Parathyroid adenoma (tissue), 2 donors: ENCODE results near the gene SPNS2.

Experiments
- H2AFZ ChIP-seq: fragments of 300-600 bp; sonication (generic); one replicate; pipeline ENCODE4 v1.7.0; 2017; ENCODE audit warnings: antibody characterized with exemption, mild to moderate bottlenecking
- H3K27ac ChIP-seq: fragments of 300-600 bp; sonication (generic); one replicate; pipeline ENCODE4 v1.7.0; 2017
- H3K27me3 ChIP-seq: fragments of 300-600 bp; sonication (generic); one replicate; pipeline ENCODE4 v1.7.0; 2017; ENCODE audit warnings: low read length; ENCODE audit not compliant: control insufficient read depth, insufficient read depth
- H3K36me3 ChIP-seq: fragments of 300-600 bp; sonication (generic); one replicate; pipeline ENCODE4 v1.7.0; 2017; ENCODE audit warnings: low read length; ENCODE audit not compliant: control insufficient read depth, insufficient read depth
- H3K4me1 ChIP-seq: fragments of 300-600 bp; sonication (generic); one replicate; pipeline ENCODE4 v1.7.0; 2017; ENCODE audit warnings: control low read depth
- H3K4me2 ChIP-seq: fragments of 300-600 bp; sonication (generic); one replicate; pipeline ENCODE4 v1.7.0; 2017; ENCODE audit warnings: low read length
- H3K4me3 ChIP-seq: fragments of 300-600 bp; sonication (generic); one replicate; pipeline ENCODE4 v1.7.0; 2017; ENCODE audit warnings: low read depth, low read length
- H3K79me2 ChIP-seq: fragments of 300-600 bp; sonication (generic); one replicate; pipeline ENCODE4 v1.7.0; 2017; ENCODE audit warnings: control low read depth
- H3K9ac ChIP-seq: fragments of 300-600 bp; sonication (generic); one replicate; pipeline ENCODE4 v1.7.0; 2017; ENCODE audit warnings: mild to moderate bottlenecking
- H3K9me3 ChIP-seq: fragments of 300-600 bp; sonication (generic); one replicate; pipeline ENCODE4 v1.7.0; 2017; ENCODE audit warnings: low read length; ENCODE audit not compliant: control insufficient read depth
- CTCF ChIP-seq: fragments of 300-600 bp; sonication (generic); IDR thresholded peaks from one replicate; pipeline ENCODE4 v1.7.0; 2017; ENCODE audit warnings: antibody characterized with exemption, mild to moderate bottlenecking
- donor health status: primary hyperparathyroidism.

Gene SPNS2

GRCh38 chr17:4490109-4490591 is 8.5 kb upstream of the SPNS2 start:
- Histone ChIP-seq H3K9me3 (no peaks in the 10 kb centered on the region), H3K4me3 (no peak overlapping the region), H3K36me3 (no peaks in the 10 kb centered on the region), H3K4me2 (no peak overlapping the region), H3K4me1 (no peaks in the 10 kb centered on the region), H3K27me3 (no peaks in the 10 kb centered on the region), H3K27ac (no peak overlapping the region), H3K79me2 (no peaks in the 10 kb centered on the region), H2AFZ (no peak overlapping the region), H3K9ac (no peak overlapping the region)
- no peak for TF ChIP-seq CTCF

- no peak overlapping the region for H3K4me3 ChIP-seq
- no peaks in the 10 kb centered on the region for H3K79me2 ChIP-seq
- no peaks in the 10 kb centered on the region for H3K4me1 ChIP-seq
- no peak overlapping the region for H3K27ac ChIP-seq
- H2AFZ ChIP-seq, result no peak overlapping the region
- H3K36me3 ChIP-seq, result no peaks in the 10 kb centered on the region
- H3K4me2 ChIP-seq, result no peak overlapping the region
- no peaks in the 10 kb centered on the region for H3K27me3 ChIP-seq
- no peak overlapping the region for H3K9ac ChIP-seq
- TF ChIP-seq CTCF, result no peak
- no peaks in the 10 kb centered on the region for H3K9me3 ChIP-seq
These were observed 8.0 kb upstream of the SPNS2 start for GRCh38 chr17:4490637-4491061.

GRCh38 chr17:4492721-4493561 is 5.7 kb upstream of the SPNS2 start:
- H3K36me3 ChIP-seq, result no peaks in the 10 kb centered on the region
- H3K4me3 ChIP-seq, result no peak overlapping the region
- no peaks in the 10 kb centered on the region for H3K27me3 ChIP-seq
- no peaks in the 10 kb centered on the region for H3K9me3 ChIP-seq
- TF ChIP-seq CTCF, result no peak
- no peak overlapping the region for H2AFZ ChIP-seq
- H3K79me2 ChIP-seq, result no peaks in the 10 kb centered on the region
- no peak overlapping the region for H3K9ac ChIP-seq
- no peak overlapping the region for H3K4me2 ChIP-seq
- H3K27ac ChIP-seq, result no peak overlapping the region
- no peaks in the 10 kb centered on the region for H3K4me1 ChIP-seq

GRCh38 chr17:4497101-4497824 is 1.4 kb upstream of the SPNS2 start:
- H3K27me3 ChIP-seq, result no peaks in the 10 kb centered on the region
- no peaks in the 10 kb centered on the region for H3K9me3 ChIP-seq
- H3K79me2 ChIP-seq, result no peaks in the 10 kb centered on the region
- H3K4me3 ChIP-seq, result no peak overlapping the region
- H3K4me1 ChIP-seq, result no peaks in the 10 kb centered on the region
- H3K4me2 ChIP-seq, result no peak overlapping the region
- H3K36me3 ChIP-seq, result no peaks in the 10 kb centered on the region
- no peak overlapping the region for H3K27ac ChIP-seq
- H3K9ac ChIP-seq, result no peak overlapping the region
- H2AFZ ChIP-seq, result no peak overlapping the region
- no peak for TF ChIP-seq CTCF
